Pericardium fibroblast (primary cell): ENCODE measurements around the gene GAS6. TPM values are rescaled to one million over a fixed set of nuclear protein-coding genes. Genes with fewer than 3 reads are reported as not detected.

Experiments used
- total RNA-seq: library from RNA; depleted of rRNA; stranded (reverse); fragments of >200 nt; gene quantifications from 2 replicates; pipeline ENCODE4 v1.2.3, GENCODE V29; 2015

The GAS6 gene
- total RNA-seq, result 133 and 252 TPM in 2 replicates

GRCh38 chr13:113863524-113864272, at the start of gene GAS6:
GAS6 (minus strand) TSS chr13:113864076; CDS start chr13:113863920, 156 bp downstream.

Other genes starting within 250 kb of the GAS6 start
- 0.09 TPM in 1 of 2 replicates, not detected in the other for gene ATP4B, start 205.9 kb downstream of the GAS6 start, total RNA-seq
- not detected in 2 replicates for gene GRK1, start 196.9 kb downstream of the GAS6 start, total RNA-seq
- gene TMEM255B, start 104.8 kb downstream of the GAS6 start, total RNA-seq, result 1.6 TPM in 1 of 2 replicates, not detected in the other
- gene C13orf46, start 110.0 kb upstream of the GAS6 start, total RNA-seq, result under 0.01 TPM in 1 of 2 replicates, not detected in the other